DMS79 (cell line): ENCODE results near the gene ADGRG6.
"Not testable (repeated sequence)": the region's sequence is repeated elsewhere in the genome, so short reads cannot be mapped to it uniquely, and the experiment has no call there.

Experiments used
- DNase-seq: peaks from one replicate; lab custom pipeline; 2025; lab: John Stamatoyannopoulos, UW

ADGRG6 gene

GRCh38 chr6:142411145-142411544 lies 109.3 kb downstream of the ADGRG6 start:
- DNase-seq, result no peak

DNA sequence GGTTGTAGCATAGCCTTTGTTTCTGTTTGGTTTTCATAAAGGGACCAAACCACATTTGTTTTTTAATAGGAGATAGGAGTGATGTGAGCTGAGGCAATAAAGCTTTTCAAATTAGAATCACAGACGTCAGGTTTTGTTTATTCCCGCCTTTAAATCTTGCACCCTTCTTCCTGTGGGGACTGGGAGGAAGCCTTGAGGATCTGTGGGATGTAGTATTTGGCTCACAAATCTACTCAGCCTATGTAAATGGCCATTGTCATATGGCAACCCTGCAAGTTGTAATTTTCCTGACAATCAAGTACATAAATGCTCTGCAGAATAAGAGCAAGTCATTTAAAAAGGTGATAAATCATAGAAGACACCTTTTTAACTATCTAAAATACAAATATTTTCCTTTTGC lies 110.4 kb downstream of the ADGRG6 start:
- no peak for DNase-seq

DNA sequence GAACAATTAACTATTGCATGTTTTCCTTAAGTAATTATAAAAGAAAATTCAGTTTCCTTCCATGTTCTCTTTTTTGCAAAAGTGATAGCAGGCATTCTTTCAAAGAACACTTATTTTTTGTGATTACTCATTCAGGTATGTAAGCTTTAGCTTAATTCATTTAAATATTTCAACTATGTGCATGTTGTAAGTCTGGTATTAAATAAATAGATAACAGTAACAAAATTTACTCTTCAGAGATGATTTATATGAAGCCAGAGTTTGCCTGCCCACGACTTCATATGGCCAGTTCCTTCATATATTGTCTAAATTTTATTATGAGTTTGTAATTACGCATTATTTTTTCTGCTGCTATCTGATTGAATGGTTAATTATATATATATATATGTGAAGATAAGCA lies 110.9 kb downstream of the ADGRG6 start:
- no peak for DNase-seq

GRCh38 chr6:142413111-142413510 lies 111.3 kb downstream of the ADGRG6 start:
- no peak for DNase-seq

- no peak for DNase-seq
Measured at GRCh38 chr6:142414462-142415250, 112.8 kb downstream of the ADGRG6 start.

DNA sequence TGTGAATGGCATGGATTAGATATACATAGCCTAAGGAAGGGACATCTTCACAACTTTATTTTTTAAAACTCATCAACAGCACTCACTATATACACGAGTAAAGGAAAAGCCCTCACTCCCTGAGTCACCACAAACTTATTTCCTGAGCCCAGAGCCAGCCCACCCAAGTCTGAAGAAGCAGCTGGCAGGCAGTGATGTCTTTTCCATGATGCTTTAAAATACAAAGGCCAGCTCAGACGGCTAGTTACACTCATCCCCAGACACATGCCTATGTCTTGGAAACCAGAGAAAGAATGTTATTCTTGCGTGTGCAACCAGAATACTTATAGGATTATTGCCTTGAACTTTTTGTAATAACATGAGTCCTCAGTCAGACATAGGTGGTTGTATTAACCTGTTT lies 114.4 kb downstream of the ADGRG6 start:
- no peak for DNase-seq

DNA sequence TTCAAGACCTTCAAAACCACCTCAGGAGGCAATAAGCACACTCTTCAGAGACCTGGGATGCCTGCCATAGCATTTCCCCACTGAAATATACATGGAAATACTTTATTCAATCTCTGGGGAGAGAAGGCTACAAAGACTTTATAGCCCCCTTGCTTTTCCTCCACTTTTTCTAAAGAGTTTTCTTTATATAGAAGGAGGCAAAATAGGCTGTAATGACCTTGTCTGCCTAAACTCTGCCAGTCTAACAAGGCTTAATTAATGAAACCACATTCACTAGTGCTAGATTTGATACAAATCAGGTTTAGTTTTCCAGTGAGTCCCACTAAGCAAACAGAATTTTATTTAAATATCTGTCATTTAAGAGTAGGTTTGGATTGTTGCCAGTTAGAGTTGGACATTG lies 114.9 kb downstream of the ADGRG6 start:
- no peak for DNase-seq

GRCh38 chr6:142417331-142417750 lies 115.5 kb downstream of the ADGRG6 start:
- no peak for DNase-seq

DNA sequence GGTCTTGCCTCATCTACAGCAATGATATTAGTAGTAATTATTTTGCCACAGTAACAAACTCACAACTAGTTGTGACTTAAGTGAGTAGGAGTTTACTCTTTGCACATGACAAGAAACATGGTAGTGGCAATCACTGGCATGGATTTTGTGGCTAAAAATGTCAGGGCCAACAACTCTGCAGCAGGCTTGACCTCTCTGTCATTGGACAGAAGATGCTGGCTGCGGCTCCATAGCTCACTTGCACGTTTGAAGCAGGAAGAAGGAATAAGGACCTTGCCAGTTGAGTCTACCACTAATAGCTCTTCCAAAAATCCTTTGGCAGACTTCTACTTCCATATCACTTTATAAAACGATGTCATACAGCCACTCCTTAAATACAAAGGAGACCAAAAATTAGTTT lies 117.3 kb downstream of the ADGRG6 start:
- DNase-seq, result no peak

DNA sequence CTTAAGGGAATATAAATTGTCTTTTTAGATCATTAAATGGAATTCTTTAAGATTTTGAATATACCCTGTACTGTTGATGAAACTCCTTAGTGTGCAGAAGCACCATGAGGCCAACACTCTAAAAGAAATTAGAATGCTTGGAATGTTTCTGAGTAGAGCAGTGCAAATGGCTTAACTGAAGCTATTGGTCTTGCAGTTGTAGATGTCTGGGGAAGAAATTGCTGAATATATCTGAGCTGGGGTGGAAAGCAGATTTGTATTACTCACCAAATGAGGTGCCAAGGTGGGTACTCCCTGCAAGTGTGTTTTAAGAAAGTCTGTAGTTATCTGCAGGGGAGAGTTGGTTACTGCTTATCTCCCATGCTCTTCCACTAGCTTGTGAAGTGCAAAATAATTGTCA lies 119.0 kb downstream of the ADGRG6 start:
- DNase-seq, result no peak

DNA sequence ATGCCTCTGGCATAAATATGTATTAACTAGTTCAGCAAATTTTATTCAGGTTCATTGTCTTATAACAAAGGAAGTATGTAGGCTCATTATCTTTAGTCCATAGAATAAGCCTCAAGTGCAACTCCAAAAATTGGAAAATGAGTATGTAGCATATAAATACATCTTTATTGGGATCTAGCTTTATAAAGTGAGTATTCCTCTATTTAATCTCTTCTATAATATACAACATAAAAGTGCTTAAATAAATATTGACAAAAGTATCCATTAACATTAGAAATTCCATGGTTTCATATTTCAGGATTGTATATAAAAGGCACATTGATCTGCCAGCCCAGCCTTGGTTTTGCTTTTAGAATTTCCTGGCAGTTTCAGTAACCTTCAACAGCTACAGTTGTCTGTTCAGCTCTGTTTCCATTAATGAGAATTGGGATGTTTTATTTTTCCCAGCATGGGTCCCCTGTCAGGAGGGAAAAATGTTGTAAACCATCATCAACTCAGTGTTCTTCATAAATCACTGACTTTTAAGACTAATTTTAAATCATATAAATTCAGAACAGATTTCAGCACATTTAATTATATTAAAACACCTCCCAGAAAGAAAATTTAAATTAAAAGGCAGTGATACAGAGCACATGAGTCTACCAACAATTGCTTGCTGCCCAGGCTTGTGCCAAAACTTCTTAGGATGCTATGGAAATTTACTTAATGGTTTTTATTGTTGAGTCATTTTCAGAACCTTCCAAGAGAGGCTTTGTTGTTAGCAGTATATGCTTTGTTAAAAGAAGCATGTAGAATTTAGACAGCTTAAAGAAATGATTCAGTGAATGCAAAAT lies 119.7 kb downstream of the ADGRG6 start:
- DNase-seq, result no peak

DNA sequence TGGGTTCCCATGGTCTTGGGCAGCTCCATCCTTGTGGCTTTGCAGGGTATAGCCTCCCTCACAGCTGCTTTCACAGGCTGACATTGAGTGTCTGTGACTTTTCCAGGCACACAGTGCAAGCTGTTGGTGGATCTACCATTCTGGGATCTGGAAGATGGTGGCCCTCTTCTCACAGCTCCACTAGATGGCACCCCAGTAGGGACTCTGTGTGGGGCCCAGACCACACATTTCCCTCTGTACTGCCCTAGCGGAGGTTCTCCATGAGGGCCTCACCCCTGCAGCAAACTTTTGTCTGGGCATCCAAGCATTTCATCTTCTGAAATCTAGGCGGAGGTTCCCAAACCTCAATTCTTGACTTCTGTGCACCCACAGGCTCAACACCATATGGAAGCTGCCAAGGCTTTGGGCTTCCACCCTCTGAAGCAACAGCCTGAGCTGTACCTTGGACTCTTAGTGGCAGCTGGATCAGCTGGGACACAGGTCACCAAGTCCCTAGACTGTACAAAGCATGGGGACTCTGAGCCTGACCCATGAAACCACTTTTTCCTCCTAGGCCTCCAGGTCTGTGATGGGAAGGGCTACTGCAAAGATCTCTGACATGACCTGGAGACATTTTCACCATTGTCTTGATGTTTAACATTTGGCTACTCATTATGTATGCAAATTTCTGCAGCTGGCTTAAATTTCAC lies 124.8 kb downstream of the ADGRG6 start:
- not testable (repeated sequence) for DNase-seq

GRCh38 chr6:142428468-142428867 lies 126.7 kb downstream of the ADGRG6 start:
- DNase-seq, result not testable (repeated sequence)

DNA sequence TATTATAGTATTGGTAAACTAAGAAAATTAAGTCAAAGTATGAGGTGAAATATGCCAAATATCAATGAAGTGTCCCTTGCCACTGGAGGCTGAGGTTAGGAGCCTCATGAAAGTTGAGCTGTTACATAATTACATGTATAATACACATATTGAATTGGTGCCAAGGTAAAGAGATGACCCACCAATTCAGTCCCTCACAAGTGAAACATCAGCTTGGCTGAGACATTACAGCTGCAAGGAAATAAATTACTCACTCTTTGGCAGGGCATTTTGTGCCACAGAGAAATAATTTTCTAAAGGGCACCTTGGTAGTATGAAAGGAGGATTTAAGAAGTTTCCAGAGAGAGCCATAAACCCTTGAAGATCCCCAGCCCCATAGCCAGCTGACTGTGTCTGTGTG lies 127.4 kb downstream of the ADGRG6 start:
- DNase-seq, result no peak

DNA sequence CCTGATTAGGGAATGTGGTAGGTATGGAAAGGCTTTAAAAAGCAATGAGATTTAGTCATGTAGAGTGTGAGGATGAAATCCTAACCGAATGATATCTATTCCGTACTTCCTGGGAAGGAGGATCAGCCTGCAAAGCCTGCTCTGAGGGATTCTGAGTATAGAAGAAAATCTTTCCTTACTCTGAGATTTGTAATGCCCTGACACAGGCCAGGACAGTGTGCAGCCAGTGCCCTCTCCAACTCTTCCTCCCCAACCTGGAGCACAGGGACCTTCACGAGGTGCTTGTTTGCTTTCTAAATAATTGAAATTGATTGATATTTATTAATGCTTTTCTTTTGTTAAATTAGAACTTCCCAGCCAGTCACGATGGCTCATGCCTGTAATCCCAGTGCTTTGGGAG lies 131.6 kb downstream of the ADGRG6 start:
- DNase-seq, result no peak

DNA sequence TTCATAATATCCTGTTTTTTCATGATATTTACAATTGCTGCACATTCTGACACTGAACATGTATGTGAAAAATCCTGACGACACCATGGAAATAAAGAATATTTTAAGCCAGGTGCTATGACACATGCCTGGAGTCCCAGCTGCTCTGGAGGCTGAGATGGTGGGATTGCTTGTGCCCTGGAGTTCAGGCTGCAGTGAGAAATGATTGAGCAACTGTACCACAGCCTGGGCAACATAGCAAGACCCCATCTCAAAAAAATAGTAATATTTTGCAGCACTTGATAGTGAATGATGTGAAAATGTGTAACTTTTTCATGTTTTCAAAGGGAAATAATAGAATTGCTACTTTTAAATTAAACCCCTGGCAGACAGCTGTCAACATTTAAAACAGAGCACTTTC lies 137.1 kb downstream of the ADGRG6 start:
- no peak for DNase-seq

- no peak for DNase-seq
Measured at GRCh38 chr6:142440600-142441293, 138.9 kb downstream of the ADGRG6 start.

GRCh38 chr6:142441716-142442115 lies 139.9 kb downstream of the ADGRG6 start:
- no peak for DNase-seq

DNA sequence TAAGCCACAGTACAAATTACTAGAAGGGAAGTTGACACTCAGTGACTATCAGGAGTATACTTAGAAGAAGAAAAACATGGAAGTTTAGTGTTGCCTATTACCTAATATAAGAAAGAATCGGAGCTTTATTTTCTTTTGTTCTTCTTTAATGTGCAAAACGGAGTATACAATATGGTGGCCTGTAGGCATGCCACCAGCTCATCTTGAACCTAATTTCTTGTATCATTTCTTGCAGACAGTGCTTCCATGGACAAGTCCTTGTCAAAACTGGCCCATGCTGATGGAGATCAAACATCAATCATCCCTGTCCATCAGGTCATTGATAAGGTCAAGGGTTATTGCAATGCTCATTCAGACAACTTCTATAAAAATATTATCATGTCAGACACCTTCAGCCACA lies 141.3 kb downstream of the ADGRG6 start:
- no peak for DNase-seq

GRCh38 chr6:142443532-142443931 lies 141.7 kb downstream of the ADGRG6 start:
- no peak for DNase-seq

DNA sequence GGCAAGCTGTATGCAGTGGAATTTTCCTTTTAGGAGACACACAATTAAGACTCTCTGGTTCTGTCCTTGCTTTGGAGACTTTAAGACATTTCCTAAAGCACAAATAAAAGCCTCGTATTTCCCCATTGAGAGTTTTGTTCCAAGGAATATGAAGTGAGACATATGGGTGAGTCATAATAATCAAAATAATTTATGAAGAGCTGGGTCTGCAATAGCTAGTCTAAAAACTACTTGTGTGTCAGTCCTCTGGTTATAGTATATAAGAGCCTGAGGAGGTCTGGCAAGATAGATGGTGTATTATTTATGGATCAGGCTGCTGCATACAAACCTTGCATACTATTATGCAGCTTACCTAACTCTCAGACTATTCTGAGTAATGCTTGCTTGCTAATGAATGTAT lies 142.6 kb downstream of the ADGRG6 start:
- no peak for DNase-seq

- DNase-seq, result no peak
Measured at GRCh38 chr6:142444881-142445301, 143.1 kb downstream of the ADGRG6 start.
